Astrocyte of the spinal cord (primary cell): ENCODE measurements around the gene RLN3.

Experiments
- DNase-seq: peaks from one replicate; pipeline ENCODE4 v3.0.0; 2011; ENCODE audit warnings: low read depth, low spot score
- H3K4me3 ChIP-seq: 2 replicates; pipeline ENCODE4 v1.5.1; 2011; ENCODE audit warnings: low read depth, mild to moderate bottlenecking, low read length, moderate library complexity
- in situ Hi-C: cut with HindIII; loops from 2 replicates; pipeline ENCODE4 v1.10.0; 2017; ENCODE audit warnings: low sequenced_read_pairs
- TF ChIP-seq, protein P1 (sequence below): IDR thresholded peaks from 2 replicates; pipeline ENCODE4 v1.5.1; 2012; ENCODE audit warnings: low read depth, mild to moderate bottlenecking, low read length, inconsistent platforms

The RLN3 gene

GRCh38 chr19:14059093-14059480, 31.1 kb downstream of the RLN3 start:
- no peak overlapping the region for H3K4me3 ChIP-seq
- no peak for DNase-seq
- TF ChIP-seq, protein P1, sequence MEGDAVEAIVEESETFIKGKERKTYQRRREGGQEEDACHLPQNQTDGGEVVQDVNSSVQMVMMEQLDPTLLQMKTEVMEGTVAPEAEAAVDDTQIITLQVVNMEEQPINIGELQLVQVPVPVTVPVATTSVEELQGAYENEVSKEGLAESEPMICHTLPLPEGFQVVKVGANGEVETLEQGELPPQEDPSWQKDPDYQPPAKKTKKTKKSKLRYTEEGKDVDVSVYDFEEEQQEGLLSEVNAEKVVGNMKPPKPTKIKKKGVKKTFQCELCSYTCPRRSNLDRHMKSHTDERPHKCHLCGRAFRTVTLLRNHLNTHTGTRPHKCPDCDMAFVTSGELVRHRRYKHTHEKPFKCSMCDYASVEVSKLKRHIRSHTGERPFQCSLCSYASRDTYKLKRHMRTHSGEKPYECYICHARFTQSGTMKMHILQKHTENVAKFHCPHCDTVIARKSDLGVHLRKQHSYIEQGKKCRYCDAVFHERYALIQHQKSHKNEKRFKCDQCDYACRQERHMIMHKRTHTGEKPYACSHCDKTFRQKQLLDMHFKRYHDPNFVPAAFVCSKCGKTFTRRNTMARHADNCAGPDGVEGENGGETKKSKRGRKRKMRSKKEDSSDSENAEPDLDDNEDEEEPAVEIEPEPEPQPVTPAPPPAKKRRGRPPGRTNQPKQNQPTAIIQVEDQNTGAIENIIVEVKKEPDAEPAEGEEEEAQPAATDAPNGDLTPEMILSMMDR = peak; percentile 78
- in situ Hi-C loops = no loop called here

- no peak for DNase-seq
- no peak overlapping the region for H3K4me3 ChIP-seq
- in situ Hi-C loops = no loop called here
- TF ChIP-seq, protein P1 = no peak
Observed at GRCh38 chr19:14059652-14060155, 31.8 kb downstream of the RLN3 start.

GRCh38 chr19:14061081-14061749, 33.3 kb downstream of the RLN3 start:
- in situ Hi-C loops = no loop called here

DNA sequence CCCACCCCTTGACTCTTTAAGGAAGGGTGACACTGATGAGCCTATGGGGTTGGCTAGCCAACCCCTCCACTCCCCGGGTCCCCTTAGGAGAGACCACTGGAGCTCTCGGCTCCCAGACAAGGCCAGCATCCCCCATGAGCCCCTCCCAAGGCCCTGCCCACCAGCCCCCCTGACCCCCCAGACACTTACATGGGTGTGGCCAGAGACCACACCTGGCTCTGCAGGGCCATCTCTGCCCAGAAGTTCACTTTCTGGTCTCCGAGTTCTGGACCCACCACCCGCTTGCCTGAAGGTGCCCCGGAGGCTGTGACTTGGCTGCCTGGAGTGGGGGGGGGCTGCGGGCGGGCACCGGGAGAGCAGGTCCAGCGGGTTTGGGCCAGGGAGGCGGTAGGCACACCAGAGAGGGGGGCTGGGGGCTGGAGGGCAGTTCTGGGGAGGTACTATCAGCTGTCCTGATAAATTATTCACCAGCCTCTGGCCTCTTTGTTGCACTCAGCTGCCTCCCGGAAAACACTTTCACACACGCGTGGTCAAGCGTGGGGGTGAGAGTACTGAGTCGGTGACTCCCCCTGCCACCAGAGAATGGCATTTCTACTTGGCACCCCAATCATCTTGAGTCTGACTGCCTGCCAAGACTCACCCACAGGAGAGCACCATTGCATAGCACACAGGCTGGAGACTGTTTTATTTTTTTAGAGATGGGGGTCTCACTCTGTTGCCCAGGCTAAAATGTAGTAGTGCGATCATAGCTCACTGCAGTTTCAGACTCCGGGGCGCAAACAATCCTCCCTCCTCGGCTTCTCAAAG, 34.0 kb downstream of the RLN3 start, which contains the start of gene PALM3:
PALM3 (minus strand) TSS at position 326 of the 807 bp plus-strand sequence; CDS start at position 230, 96 bp downstream.
- in situ Hi-C loops = no loop called here
- TF ChIP-seq, protein P1 = no peak
- no peak for DNase-seq
- no peak within 1 kb of the TSS for H3K4me3 ChIP-seq

More at GRCh38 chr19:14061081-14061749, 33.3 kb downstream of the RLN3 start:
- no peak for DNase-seq
- H3K4me3 ChIP-seq = no peak overlapping the region
- TF ChIP-seq, protein P1 = no peak

DNA sequence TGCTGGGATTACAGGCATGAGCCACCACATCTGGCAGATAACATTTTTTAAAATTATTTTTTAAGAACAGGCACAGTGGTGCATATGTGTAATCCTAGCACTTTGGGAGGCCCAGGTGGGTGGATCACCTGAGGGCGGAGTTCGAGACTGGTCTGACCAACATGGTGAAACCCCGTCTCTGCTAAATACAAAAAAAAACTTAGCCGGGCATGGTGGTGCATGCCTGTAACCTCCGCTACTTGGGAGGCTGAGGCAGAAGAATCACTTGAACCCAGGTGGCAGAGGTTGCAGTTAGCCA, 34.6 kb downstream of the RLN3 start:
- TF ChIP-seq, protein P1 = no peak
- DNase-seq = no peak
- in situ Hi-C loops = no loop called here
- H3K4me3 ChIP-seq = no peak overlapping the region

DNA sequence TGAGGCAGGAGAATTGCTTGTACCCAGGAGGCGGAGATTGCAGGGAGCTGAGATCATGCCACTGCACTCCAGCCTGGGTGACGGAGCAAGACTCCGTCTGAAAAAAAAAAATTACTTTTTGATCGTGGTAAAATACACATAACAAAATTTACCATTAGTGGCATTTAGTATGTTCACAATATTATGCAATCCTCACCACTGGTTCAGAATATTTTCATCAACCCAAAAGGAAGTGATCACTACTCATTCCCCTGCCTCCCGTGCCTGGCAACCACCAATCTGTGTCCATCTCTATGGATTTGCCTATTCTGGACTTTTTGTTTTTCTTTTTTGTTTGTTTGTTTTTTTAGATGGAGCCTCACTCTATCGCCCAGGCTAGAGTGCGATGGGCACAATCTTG, 35.2 kb downstream of the RLN3 start:
- H3K4me3 ChIP-seq = no peak overlapping the region
- in situ Hi-C loops = no loop called here
- TF ChIP-seq, protein P1 = no peak
- DNase-seq = no peak
